WTC11 (cell line): ENCODE measurements around the gene GSTO2. TPM values are rescaled to one million over a fixed set of nuclear protein-coding genes. Genes with fewer than 3 reads are reported as not detected.

Experiments used
- ATAC-seq: fragments of 200-7000 bp; cut with Tn5 transposase; 2 replicates; pipeline ENCODE4 v1.10.0; 2021; ENCODE audit warnings: mild to moderate bottlenecking, moderate library complexity
- CTCF ChIA-PET: fragments of 300-600 bp; sonication (Branson Sonifier 250); formaldehyde crosslinking; loops from one replicate; lab custom pipeline; 2021; ENCODE audit warnings: antibody characterized with exemption; lab: Charles Lee
- POLR2A ChIA-PET: fragments of 350-600 bp; sonication (Branson Sonifier 250); formaldehyde crosslinking; loops from one replicate; lab custom pipeline; 2021; ENCODE audit warnings: antibody characterized with exemption; lab: Charles Lee
- DNase-seq: peaks from one replicate; pipeline ENCODE4 v3.0.0; 2021; ENCODE audit warnings: low spot score
- H3K27ac Mint-ChIP-seq: 2 replicates; pipeline ENCODE4 v1.8.0; 2021; ENCODE audit warnings: mixed read lengths
- H3K27me3 Mint-ChIP-seq: 2 replicates; pipeline ENCODE4 v1.8.0; 2021; ENCODE audit warnings: low read depth, mild to moderate bottlenecking, moderate library complexity, mixed read lengths
- H3K36me3 Mint-ChIP-seq: 2 replicates; pipeline ENCODE4 v1.8.0; 2021; ENCODE audit warnings: mixed read lengths
- H3K4me1 Mint-ChIP-seq: 2 replicates; pipeline ENCODE4 v1.8.0; 2022; ENCODE audit warnings: mixed read lengths
- H3K4me3 Mint-ChIP-seq: 2 replicates; pipeline ENCODE4 v1.8.0; 2021; ENCODE audit warnings: mild to moderate bottlenecking, moderate library complexity, mixed read lengths
- H3K9me3 Mint-ChIP-seq: 2 replicates; pipeline ENCODE4 v1.8.0; 2021; ENCODE audit warnings: mixed read lengths
- ETV6 ChIP-seq: sonication (generic); formaldehyde crosslinking; IDR thresholded peaks from 2 replicates; pipeline ENCODE4 v1.8.1; 2022; ENCODE audit warnings: mild to moderate bottlenecking, missing genetic modification reagents
- HMGA2 ChIP-seq: fragments of 250-450 bp; sonication (Bioruptor Pico); IDR thresholded peaks from 2 replicates; pipeline ENCODE4 v1.4.0; 2021; ENCODE audit warnings: mild to moderate bottlenecking, moderate library complexity
- JUN ChIP-seq: sonication (generic); formaldehyde crosslinking; IDR thresholded peaks from 2 replicates; pipeline ENCODE4 v1.8.0; 2023; ENCODE audit warnings: mild to moderate bottlenecking, missing genetic modification reagents
- MXD4 ChIP-seq: fragments of 250-450 bp; sonication (Bioruptor Pico); IDR thresholded peaks from 2 replicates; pipeline ENCODE4 v1.8.0; 2021; ENCODE audit warnings: mild to moderate bottlenecking, moderate library complexity, borderline replicate concordance
- NR2C2 ChIP-seq: sonication (generic); formaldehyde crosslinking; IDR thresholded peaks from 2 replicates; pipeline ENCODE4 v1.8.0; 2022; ENCODE audit warnings: mild to moderate bottlenecking, missing genetic modification reagents
- RORB ChIP-seq: fragments of 250-450 bp; sonication (Bioruptor Pico); IDR thresholded peaks from 2 replicates; pipeline ENCODE4 v1.9.0; 2021; ENCODE audit warnings: mild to moderate bottlenecking
- TP53 ChIP-seq: sonication (generic); formaldehyde crosslinking; IDR thresholded peaks from 2 replicates; pipeline ENCODE4 v1.8.1; 2023; ENCODE audit warnings: mild to moderate bottlenecking, missing genetic modification reagents
- ZNF121 ChIP-seq: sonication (generic); formaldehyde crosslinking; IDR thresholded peaks from 2 replicates; pipeline ENCODE4 v1.8.0; 2023; ENCODE audit warnings: missing genetic modification reagents
- ZNF317 ChIP-seq: sonication (generic); formaldehyde crosslinking; IDR thresholded peaks from 2 replicates; pipeline ENCODE4 v1.8.1; 2023; ENCODE audit warnings: low read depth, mild to moderate bottlenecking, moderate library complexity, missing genetic modification reagents, borderline replicate concordance
- ZNF396 ChIP-seq: fragments of 250-450 bp; sonication (Bioruptor Pico); IDR thresholded peaks from 2 replicates; pipeline ENCODE4 v1.8.0; 2021; ENCODE audit warnings: mild to moderate bottlenecking, moderate library complexity, borderline replicate concordance
- total RNA-seq: library from RNA; stranded (reverse); gene quantifications from 3 replicates; pipeline ENCODE4 v1.2.3, GENCODE V29; 2021
- TF ChIP-seq, protein P1 (sequence below): fragments of 250-450 bp; sonication (Bioruptor Pico); IDR thresholded peaks from 2 replicates; pipeline ENCODE4 v1.8.0; 2021; ENCODE audit warnings: mild to moderate bottlenecking
- TF ChIP-seq, protein P2 (sequence below): fragments of 250-450 bp; sonication (Bioruptor Pico); IDR thresholded peaks from 2 replicates; pipeline ENCODE4 v1.9.0; 2021; ENCODE audit warnings: mild to moderate bottlenecking
- TF ChIP-seq, protein P3 (sequence below): sonication (generic); formaldehyde crosslinking; IDR thresholded peaks from 2 replicates; pipeline ENCODE4 v1.8.1; 2022; ENCODE audit warnings: low read depth, mild to moderate bottlenecking, moderate library complexity, missing genetic modification reagents, borderline replicate concordance
- TF ChIP-seq, protein P4 (sequence below): sonication (generic); formaldehyde crosslinking; IDR thresholded peaks from 2 replicates; pipeline ENCODE4 v1.8.1; 2022; ENCODE audit warnings: mild to moderate bottlenecking, missing genetic modification reagents, moderate library complexity, borderline replicate concordance
- TF ChIP-seq, protein P5 (sequence below): sonication (generic); formaldehyde crosslinking; IDR thresholded peaks from 2 replicates; pipeline ENCODE4 v1.8.0; 2023; ENCODE audit warnings: mild to moderate bottlenecking, missing genetic modification reagents
- TF ChIP-seq, protein P6 (sequence below): sonication (generic); formaldehyde crosslinking; IDR thresholded peaks from 2 replicates; pipeline ENCODE4 v1.8.1; 2022; ENCODE audit warnings: mild to moderate bottlenecking, moderate library complexity, missing genetic modification reagents

GSTO2 gene
- total RNA-seq, 1 experiment from 2014 or later, result 10.7 TPM

DNA sequence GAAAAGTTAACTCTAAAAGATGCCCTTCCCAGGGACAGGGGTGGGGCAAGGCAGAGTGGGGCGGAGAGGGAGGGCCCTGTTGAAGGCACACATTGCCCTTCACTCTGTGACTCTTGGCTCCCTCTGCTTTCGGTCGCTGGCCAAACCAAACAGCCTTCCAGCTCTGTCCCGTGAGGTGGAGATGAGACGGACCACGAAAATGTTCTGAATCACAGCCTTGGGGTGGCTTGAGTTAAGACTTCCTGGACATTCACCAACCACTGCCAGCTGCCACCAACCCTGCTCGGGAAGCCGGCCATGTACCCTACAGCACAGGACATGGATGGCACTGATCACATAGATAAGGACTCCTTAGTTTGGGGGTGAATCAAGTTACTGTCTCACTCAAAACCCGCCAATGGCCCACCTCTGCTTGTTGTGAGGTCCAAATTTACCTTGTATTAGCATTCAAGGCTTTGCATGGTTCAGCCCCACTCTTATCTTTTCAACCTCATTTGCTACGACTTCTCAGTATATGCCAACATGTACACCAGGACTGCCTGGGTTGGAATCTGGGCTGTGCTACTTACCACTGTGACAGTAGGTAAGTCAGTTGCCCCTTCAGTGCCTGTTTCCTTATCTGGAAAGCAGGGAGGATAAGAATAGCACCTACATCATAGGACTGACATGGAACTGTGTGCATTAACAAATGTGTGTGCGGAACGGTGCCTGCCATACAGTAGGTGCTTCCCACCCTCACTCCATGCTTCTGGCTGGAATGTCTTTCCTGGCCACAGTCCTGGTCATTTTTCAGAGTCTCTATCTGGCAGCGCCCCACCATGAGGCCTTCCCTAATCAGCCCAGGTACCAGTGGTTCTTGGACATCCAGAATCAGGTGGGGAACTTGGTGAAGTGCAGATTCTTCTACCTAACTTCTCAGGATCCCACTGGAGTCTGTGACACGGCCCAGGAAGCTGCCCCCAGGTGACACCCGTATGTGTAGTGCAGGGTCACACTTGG lies 41.3 kb downstream of the GSTO2 start:
- DNase-seq (no peak), ATAC-seq (no peak)
- CTCF ChIA-PET, result interaction anchor here (1.3 kb wide), 1 partner anchor 43 kb away, joined by 3 read pairs; the partner anchor contains the start of gene CFAP58
- H3K9me3 Mint-ChIP-seq, result no peaks in the 10 kb centered on the region
- H3K36me3 Mint-ChIP-seq, result peaks cover 17% of the 10 kb centered on the region
- POLR2A ChIA-PET, result no interaction called here
- TF ChIP-seq, protein P1, sequence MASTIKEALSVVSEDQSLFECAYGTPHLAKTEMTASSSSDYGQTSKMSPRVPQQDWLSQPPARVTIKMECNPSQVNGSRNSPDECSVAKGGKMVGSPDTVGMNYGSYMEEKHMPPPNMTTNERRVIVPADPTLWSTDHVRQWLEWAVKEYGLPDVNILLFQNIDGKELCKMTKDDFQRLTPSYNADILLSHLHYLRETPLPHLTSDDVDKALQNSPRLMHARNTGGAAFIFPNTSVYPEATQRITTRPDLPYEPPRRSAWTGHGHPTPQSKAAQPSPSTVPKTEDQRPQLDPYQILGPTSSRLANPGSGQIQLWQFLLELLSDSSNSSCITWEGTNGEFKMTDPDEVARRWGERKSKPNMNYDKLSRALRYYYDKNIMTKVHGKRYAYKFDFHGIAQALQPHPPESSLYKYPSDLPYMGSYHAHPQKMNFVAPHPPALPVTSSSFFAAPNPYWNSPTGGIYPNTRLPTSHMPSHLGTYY (CRISPR knock-in tag), result no peak
- TF ChIP-seq ZNF121 (CRISPR knock-in tag), result no peak
- TF ChIP-seq ZNF396 (CRISPR knock-in tag), result no peak
- TF ChIP-seq, protein P2, sequence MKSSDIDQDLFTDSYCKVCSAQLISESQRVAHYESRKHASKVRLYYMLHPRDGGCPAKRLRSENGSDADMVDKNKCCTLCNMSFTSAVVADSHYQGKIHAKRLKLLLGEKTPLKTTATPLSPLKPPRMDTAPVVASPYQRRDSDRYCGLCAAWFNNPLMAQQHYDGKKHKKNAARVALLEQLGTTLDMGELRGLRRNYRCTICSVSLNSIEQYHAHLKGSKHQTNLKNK (CRISPR knock-in tag), result no peak
- no peak for TF ChIP-seq TP53 (CRISPR knock-in tag)
- no peak for TF ChIP-seq RORB (CRISPR knock-in tag)
- no peak for TF ChIP-seq NR2C2 (CRISPR knock-in tag)
- TF ChIP-seq, protein P3, sequence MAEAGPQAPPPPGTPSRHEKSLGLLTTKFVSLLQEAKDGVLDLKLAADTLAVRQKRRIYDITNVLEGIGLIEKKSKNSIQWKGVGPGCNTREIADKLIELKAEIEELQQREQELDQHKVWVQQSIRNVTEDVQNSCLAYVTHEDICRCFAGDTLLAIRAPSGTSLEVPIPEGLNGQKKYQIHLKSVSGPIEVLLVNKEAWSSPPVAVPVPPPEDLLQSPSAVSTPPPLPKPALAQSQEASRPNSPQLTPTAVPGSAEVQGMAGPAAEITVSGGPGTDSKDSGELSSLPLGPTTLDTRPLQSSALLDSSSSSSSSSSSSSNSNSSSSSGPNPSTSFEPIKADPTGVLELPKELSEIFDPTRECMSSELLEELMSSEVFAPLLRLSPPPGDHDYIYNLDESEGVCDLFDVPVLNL (CRISPR knock-in tag), result no peak
- no peak for TF ChIP-seq ETV6 (CRISPR knock-in tag)
- TF ChIP-seq, protein P4, sequence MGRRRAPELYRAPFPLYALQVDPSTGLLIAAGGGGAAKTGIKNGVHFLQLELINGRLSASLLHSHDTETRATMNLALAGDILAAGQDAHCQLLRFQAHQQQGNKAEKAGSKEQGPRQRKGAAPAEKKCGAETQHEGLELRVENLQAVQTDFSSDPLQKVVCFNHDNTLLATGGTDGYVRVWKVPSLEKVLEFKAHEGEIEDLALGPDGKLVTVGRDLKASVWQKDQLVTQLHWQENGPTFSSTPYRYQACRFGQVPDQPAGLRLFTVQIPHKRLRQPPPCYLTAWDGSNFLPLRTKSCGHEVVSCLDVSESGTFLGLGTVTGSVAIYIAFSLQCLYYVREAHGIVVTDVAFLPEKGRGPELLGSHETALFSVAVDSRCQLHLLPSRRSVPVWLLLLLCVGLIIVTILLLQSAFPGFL (CRISPR knock-in tag), result no peak
- TF ChIP-seq ZNF317, result no peak
- TF ChIP-seq, protein P5, sequence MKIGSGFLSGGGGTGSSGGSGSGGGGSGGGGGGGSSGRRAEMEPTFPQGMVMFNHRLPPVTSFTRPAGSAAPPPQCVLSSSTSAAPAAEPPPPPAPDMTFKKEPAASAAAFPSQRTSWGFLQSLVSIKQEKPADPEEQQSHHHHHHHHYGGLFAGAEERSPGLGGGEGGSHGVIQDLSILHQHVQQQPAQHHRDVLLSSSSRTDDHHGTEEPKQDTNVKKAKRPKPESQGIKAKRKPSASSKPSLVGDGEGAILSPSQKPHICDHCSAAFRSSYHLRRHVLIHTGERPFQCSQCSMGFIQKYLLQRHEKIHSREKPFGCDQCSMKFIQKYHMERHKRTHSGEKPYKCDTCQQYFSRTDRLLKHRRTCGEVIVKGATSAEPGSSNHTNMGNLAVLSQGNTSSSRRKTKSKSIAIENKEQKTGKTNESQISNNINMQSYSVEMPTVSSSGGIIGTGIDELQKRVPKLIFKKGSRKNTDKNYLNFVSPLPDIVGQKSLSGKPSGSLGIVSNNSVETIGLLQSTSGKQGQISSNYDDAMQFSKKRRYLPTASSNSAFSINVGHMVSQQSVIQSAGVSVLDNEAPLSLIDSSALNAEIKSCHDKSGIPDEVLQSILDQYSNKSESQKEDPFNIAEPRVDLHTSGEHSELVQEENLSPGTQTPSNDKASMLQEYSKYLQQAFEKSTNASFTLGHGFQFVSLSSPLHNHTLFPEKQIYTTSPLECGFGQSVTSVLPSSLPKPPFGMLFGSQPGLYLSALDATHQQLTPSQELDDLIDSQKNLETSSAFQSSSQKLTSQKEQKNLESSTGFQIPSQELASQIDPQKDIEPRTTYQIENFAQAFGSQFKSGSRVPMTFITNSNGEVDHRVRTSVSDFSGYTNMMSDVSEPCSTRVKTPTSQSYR, result no peak
- no peak for TF ChIP-seq JUN (CRISPR knock-in tag)
- no peak for TF ChIP-seq MXD4 (CRISPR knock-in tag)
- TF ChIP-seq, protein P6, sequence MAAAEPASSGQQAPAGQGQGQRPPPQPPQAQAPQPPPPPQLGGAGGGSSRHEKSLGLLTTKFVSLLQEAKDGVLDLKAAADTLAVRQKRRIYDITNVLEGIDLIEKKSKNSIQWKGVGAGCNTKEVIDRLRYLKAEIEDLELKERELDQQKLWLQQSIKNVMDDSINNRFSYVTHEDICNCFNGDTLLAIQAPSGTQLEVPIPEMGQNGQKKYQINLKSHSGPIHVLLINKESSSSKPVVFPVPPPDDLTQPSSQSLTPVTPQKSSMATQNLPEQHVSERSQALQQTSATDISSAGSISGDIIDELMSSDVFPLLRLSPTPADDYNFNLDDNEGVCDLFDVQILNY (CRISPR knock-in tag), result no peak
- no peak for TF ChIP-seq HMGA2 (CRISPR knock-in tag)
- H3K4me1 Mint-ChIP-seq, result peaks cover 6% of the 10 kb centered on the region
- no peak overlapping the region for H3K27ac Mint-ChIP-seq
- no peak overlapping the region for H3K4me3 Mint-ChIP-seq
- H3K27me3 Mint-ChIP-seq, result no peaks in the 10 kb centered on the region
